GM12891 (cell line): Measurements from ENCODE around the gene ALS2.

ENCODE experiments used
- PAX5 ChIP-seq: IDR thresholded peaks from 2 replicates; pipeline ENCODE4 v1.6.1; 2011; ENCODE audit warnings: low read length, moderate library complexity, mild to moderate bottlenecking; ENCODE audit not compliant: insufficient read depth, severe bottlenecking
- POLR2AphosphoS5 ChIP-seq: IDR thresholded peaks from 2 replicates; pipeline ENCODE4 v1.6.1; 2011; ENCODE audit warnings: low read depth, low read length, control low read depth

- TF ChIP-seq PAX5: no peak
- TF ChIP-seq POLR2AphosphoS5: no peak
Measured at GRCh38 chr2:201653221-201653620, 127.5 kb downstream of the ALS2 start.
